Subcutaneous adipose tissue (tissue), 4 donors: ENCODE data around the gene SRSF9. TPM values are rescaled to one million over a fixed set of nuclear protein-coding genes. Genes with fewer than 3 reads are reported as not detected.

Experiments used
- total RNA-seq, 4 donors: library from RNA; depleted of rRNA; stranded (reverse); fragments of >200 nt; gene quantifications; one replicate each; pipeline ENCODE4 v1.1.0, GENCODE V29; 2016
- TF ChIP-seq, protein P1 (sequence below): fragments of 450-650 bp; IDR thresholded peaks from one replicate; pipeline ENCODE4 v1.5.1; 2016; ENCODE audit warnings: low read depth, mild to moderate bottlenecking, control low read depth, antibody characterized with exemption, moderate library complexity

The SRSF9 gene
- total RNA-seq, 4 donors from 2014 or later, result 61.4 to 100 (median 66.0) TPM

- TF ChIP-seq, protein P1, sequence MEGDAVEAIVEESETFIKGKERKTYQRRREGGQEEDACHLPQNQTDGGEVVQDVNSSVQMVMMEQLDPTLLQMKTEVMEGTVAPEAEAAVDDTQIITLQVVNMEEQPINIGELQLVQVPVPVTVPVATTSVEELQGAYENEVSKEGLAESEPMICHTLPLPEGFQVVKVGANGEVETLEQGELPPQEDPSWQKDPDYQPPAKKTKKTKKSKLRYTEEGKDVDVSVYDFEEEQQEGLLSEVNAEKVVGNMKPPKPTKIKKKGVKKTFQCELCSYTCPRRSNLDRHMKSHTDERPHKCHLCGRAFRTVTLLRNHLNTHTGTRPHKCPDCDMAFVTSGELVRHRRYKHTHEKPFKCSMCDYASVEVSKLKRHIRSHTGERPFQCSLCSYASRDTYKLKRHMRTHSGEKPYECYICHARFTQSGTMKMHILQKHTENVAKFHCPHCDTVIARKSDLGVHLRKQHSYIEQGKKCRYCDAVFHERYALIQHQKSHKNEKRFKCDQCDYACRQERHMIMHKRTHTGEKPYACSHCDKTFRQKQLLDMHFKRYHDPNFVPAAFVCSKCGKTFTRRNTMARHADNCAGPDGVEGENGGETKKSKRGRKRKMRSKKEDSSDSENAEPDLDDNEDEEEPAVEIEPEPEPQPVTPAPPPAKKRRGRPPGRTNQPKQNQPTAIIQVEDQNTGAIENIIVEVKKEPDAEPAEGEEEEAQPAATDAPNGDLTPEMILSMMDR, result no peak
These were observed 28.1 kb upstream of the SRSF9 start for GRCh38 chr12:120497524-120498150.

GRCh38 chr12:120496413-120497340 is 27.1 kb upstream of the SRSF9 start:
- TF ChIP-seq, protein P1, result no peak

- TF ChIP-seq, protein P1, result no peak
These were observed 26.3 kb upstream of the SRSF9 start, which contains the start of gene DYNLL1 for GRCh38 chr12:120495731-120496412. Gene DYNLL1, plus strand, starts transcription at chr12:120496113. Its CDS starts 309 bp downstream, at chr12:120496422.

- TF ChIP-seq, protein P1, result no peak
These were observed 25.7 kb upstream of the SRSF9 start for GRCh38 chr12:120495186-120495730.

DNA sequence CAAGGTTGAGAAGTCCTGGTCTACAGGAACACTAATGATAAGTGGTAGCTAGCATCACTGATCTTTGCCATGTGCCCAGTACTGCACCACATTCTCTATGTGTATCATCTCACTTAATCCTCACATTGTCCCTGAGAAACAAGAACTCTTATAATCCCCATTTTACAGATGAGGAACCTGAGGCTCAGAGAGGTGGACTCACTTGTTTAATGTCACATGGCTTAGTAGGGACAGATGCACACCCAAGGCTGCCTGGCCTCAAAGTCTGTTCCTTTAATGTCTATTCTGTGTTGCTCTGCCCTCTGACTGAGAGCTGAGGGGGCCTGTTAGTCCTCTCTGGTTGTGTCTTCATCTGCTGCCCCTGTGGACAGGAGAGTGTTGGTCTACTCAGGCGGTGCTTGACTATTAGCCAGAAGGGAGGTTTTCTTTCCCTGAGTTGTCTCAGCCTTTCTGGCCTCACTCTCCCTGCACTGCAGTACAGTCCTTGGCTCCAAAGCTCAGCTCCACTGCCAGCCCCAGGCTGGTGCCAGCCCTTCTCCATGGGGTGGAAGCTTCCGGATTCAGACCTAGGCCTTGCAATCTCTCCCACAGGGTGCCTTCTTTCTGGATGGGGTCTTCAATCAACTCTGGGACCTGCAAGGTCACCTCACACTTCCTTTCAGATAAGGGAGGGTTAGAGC is 21.4 kb upstream of the SRSF9 start:
- TF ChIP-seq, protein P1, result no peak

- TF ChIP-seq, protein P1, result no peak
These were observed 20.8 kb upstream of the SRSF9 start for GRCh38 chr12:120490325-120490724.
